GM19395 (cell line): ENCODE results near the gene SIL1.
"Not testable (repeated sequence)": the region's sequence is repeated elsewhere in the genome, so short reads cannot be mapped to it uniquely, and the experiment has no call there.

Experiments used
- ATAC-seq: cut with Tn5 transposase; IDR thresholded peaks from one replicate; pipeline ENCODE4 v1.9.1; 2021; ENCODE audit warnings: mild to moderate bottlenecking, moderate library complexity; ENCODE audit not compliant: unreplicated experiment

The SIL1 gene

DNA sequence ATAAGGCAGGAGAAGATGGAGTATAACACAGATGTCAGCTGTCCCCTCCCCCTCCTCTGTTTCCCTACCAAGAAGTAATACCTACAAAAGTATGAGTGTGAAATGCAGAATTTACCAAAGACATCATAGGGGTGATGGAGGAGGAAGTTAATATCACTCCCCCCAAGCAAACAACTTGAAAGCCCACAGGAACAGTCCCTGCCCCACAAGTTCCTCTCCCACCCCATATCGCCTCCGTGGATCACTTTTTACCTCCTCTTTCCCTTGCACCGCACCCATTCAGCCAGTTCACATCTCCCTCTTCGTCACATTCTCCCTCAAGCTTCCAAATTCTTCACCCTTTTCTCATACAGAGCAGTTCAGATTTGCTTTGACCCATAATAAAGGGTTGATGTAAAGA, 7.0 kb upstream of the SIL1 start:
- no peak for ATAC-seq

DNA sequence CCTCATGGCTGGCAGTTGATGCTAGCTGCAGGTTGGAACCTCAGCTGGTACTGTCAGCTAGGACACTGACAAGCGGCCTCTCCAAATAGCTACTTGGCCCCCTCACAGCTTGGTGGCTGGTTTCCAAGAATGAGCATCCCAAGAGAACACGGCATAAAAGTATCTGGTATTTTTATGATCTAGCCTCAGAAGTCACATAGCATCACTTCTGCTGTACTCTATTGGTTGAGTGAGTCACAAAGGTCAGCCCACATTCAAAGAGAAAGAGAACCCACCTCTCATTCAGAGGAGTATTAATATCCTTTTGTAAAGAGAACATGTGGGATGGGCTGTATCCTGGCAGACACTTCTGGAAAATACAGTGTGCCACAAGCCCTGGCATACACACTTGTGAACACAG, 6.0 kb upstream of the SIL1 start:
- no peak for ATAC-seq

DNA sequence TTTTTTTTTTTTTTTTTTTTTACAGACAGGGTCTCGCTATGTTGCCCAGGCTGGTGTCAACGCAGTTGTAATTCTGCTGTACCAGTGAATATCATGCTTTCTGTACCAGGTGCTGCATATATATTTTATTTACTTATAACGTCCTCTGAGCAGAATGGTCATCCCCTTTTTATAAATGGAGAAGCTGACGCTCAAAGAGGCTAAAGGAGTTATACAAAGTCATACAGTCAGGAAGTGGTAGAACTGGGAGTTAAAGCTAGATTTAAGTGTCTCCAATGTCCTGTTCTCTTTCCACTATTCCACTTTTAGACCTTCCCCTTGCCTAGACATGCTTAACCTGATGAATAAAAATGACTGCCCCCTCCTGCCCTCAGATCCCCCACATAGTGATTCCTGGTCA, 1.2 kb upstream of the SIL1 start:
- ATAC-seq = no peak

DNA sequence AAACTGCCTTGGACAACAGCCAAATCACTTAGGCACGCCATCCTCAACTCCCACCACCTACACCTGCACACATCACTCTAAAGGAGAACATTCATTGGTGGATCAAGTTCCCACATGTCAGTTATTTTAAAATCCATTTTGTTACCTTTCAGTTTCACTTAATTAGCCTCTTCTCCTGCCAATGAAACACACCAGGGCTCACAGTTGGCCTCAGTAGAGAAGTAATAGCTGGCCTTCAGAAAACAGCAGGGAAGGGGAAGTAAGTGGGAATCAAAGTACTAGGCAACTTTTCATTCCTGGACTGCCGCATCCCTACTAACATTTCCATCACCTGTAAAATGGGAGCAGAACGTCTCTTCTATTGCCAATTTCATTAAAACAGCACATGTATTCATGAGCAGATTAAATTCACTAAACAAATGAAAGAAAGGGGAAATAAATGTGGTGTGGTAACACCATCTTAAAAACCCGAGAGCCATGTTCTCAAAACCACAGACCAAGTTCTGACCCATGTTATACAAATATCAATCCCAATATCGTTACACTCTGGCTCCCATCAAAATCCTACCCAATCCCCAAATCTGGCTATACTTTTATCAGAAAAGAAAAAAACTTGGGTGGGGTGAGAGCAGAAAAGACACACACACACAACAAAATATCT, 1.7 kb downstream of the SIL1 start:
- ATAC-seq = no peak

DNA sequence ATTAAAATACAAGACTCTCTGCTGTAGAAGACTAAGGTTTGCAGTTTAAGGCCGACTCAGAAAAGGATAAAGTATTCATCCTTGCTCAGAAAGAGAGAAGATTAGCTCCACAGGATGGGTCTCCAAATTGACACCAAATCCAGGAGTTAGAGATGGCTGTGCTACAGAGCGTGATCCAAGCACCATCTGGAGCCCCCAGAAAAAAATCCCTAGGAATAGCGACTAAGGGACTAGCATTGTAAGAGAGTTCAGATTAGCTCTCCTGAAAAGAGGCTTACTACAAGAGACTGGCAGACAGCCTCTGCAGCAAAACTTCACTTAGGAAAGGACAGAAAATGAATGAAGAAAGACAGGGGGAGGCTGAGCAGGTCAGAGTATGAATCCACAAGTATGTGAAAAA, 3.7 kb downstream of the SIL1 start:
- no peak for ATAC-seq

DNA sequence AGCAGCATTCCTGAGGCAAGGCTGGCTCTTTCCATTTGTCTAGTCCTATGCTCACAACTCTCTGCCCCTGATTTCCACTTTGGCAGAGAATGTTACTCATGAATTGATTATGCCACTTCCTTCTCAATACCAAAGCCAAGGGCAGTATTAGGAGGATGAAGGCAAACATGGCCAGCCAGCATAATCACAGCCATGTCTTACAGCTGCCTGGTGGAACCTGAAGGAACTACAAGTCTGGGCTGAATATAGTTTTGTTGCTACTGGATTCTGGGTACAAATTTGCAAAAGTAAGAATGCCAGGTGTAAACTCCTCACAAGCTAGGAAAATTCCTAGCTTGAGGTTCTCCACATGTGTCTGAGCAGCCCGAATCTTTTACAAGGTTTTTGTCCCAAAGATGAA, 4.2 kb downstream of the SIL1 start:
- ATAC-seq = no peak

DNA sequence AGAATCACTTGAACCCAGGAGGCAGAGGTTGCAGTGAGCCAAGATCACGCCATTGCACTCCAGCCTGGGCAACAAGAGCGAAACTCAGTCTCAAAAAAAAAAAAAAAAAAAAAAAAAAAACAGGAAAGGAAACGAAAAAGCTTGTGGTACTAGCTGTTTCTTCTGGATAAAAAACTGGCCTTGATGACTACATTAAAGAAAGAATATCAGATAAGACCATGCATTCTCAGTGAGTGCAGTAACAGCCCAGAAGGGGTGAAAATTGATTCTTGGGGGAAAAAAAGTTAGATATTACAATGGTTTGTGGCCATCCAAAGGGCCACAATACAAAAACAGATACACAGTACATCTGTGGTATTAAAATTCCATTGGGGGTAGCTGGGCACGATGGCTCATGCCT, 5.3 kb downstream of the SIL1 start:
- ATAC-seq = not testable (repeated sequence)

DNA sequence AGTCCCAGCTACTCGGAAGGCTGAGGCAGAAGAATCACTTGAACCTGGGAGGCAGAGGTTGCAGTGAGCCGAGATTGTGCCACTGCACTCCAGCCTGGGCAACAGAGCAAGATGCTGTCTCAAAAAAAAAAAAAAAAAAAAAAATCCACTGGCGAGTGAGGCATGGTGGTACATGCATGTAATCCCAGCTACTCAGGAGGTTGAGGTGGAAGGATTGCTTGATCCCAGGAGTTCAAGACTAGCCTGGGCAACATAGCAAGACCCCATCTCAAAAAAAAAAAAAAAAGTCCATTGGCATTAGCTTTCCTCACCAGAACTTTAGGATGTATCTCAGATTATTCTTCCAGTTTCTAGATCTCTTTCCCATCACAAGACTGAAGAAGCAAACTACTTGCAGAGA, 6.2 kb downstream of the SIL1 start:
- ATAC-seq = not testable (repeated sequence)

DNA sequence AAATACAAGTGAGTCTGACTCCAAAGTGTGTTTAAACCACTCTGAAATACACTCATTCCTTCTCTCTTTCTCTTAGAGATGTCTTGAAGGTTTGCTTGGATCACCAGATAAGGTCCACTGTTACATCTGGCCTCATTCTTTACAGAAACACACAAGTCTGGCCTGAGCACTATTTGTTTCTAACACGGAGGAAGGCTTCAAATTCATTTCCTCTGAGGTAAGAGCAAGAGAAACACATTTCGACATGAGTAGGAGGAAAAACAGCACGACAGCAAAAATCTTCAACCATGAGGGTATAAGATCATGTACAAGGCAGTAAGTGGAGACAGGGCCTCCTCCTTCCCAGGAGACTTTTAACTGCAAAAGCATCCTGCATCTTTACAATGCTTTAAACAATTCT, 8.0 kb downstream of the SIL1 start:
- no peak for ATAC-seq

DNA sequence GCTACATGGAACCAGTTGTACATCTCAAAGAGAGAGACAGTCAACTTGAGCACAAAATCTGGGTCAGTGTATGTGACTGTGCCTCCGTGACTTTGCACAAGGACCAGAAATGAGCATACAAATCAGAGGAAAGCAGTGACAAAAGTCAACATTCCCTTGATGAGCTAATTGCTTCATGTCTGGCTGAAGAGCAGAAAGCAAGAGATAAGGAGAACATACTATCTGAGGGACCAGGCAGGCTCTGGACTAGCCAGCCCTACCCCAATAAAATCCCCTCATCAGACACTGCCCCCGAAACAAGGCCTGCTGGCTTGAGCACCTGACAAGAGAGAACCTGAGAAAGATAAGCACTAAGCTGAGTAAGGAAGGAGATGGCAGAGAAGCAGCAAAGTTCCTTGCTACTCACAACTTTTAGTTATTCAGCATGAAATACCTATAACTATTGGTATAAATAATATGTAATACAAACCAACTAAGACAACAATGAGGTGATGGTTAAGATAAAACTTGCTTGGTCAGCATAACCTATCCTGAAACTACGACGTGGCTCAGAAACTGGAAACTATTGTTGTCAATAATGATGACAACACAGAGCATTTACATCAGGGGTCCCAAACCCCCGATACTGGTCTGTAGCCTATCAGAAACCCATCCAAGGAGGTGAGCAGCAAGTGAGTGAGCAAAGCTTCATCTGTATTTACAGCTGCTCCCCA, 9.5 kb downstream of the SIL1 start:
- no peak for ATAC-seq

DNA sequence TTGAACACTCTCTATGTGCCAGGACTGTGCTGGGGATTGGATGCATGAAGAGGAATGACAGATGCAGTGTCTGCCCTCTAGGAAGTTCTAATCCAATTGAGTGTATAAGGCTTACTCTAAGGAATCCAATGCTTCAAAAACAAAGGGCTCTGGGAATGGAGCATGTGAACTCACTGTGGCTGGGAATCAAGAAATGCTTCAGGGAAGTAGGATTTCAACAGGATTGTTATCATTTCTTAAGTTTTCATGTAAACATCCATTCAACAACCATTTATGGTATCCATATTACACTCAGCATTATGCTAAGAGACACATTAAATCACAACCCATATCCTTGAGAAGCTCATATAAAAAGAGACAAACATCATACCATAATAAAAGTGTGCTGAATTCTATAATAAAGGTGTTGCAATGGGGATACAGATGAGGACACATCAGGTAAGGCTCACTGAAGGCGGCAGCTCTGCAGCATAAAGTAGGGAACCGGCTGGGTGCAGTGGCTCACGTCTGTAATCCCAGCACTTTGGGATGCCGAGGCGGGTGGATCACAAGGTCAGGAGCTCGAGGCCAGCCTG, 11.3 kb downstream of the SIL1 start:
- ATAC-seq = no peak

DNA sequence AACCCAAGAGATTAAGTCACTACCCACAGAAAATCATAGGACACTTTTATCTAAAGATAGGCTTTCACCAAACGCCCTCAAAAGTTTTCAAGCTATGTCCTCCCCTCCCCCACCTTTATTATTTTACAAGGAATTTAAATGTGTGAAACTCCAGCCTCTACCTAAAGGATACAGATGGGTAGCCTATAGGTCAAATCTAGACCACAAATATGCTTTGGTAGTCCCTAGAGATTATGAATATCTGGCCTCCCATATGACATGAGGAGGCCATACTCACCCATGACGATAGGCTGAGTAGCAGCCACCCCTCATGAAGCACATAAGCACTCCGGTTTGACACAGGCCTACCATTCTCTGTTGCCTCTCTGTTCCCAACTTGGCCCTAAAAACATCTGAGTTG, 11.9 kb downstream of the SIL1 start:
- no peak for ATAC-seq

DNA sequence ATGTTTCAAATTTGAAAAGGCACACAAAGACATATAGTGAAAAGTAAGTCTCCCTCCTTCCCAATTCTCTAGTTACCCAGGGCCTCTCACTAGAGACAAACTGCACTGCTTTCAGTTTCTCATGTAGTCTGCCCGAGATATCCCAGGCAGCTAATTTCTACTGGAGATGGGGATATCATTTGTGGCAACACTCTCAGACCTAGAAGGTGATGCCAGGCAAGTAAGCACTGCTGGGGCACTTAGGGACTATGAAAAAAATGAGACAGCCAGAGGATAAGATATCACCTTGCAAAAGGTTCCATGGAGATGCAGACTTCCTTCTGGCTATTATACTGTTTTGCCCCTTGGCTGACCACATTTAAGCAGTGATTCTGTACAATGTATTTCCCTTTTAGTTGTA, 12.6 kb downstream of the SIL1 start:
- ATAC-seq = no peak

DNA sequence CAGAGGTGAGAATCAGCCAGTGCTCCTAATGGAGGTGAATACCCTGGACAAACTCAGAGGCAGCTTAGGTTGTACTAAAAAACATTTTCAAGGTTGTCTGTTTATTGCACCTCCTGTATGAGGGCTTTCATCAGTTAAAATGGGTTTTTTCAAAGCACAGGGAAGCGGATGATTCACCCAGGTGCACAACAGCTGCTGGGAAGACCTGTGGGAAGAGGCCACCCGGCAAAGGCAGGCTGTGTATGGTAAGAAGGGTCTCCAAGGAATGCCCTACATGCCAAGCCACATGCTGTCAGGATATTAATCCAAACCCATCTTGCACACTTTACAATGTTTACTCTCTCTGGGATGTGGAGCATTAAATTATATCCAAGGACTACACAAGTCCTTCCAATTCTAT, 14.7 kb downstream of the SIL1 start:
- no peak for ATAC-seq

DNA sequence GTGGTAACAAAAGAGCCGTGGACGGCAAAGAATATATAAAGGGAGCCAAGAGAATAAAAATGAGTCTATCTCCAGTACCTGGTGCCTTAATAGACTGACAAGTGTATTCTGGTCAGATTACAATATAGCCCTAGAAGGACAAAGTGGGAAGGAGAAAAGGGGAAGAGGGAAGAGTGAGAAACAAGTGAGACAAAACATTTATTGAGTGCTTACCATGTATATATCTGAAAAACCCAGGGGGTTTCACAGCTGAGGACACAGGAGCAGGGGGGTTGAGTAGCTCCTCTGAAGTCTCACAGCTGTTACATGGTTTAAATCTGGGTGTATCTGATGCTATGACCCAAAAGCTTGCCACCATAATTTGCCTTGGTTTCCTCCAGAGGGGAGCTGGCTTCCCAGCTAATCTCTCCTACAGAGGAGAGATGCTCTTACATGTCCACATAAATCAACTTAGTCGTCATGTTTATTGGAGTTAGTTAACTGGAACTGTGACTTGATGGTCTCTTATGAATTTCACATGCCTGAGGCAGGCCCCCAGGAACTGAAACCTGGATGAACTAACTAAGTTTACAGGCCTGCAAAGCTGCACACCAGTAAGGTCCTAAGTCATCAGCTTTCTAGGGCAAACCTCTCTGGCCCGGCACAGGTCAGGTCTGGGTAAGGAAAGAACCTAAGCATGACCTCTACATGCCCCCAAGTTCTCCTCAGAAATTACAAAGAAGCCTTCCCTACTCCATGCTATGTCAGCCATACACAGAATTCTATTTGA, 15.5 kb downstream of the SIL1 start:
- no peak for ATAC-seq

DNA sequence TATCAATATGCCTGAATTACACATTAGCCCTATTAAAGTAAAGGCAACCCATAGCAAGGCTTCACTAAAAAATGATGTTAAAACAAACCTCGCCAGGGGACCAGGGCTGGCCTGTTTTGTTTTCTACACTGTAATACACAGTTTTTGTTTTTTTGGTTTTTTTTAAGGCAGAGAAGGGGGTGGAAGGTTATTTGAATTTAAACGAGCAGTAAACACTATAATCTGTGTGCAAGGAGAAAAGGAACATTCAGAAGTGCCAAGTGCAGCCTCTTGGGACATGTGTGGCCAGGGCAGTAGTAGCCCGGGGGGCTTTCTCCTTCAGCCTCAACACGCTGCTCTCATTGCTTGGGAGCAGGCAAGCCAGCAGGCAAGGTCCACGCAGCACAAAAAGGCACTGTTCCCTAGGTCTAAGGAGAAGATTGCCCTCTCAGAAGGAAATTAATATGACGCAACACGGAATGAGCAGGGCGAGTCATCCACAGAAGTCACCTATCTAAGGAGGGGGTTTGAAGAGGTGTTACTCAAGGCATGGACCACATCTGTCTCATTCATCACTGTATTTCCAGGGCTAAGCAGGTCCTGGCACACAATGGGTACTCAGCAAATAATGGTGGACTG, 16.2 kb downstream of the SIL1 start:
- no peak for ATAC-seq

DNA sequence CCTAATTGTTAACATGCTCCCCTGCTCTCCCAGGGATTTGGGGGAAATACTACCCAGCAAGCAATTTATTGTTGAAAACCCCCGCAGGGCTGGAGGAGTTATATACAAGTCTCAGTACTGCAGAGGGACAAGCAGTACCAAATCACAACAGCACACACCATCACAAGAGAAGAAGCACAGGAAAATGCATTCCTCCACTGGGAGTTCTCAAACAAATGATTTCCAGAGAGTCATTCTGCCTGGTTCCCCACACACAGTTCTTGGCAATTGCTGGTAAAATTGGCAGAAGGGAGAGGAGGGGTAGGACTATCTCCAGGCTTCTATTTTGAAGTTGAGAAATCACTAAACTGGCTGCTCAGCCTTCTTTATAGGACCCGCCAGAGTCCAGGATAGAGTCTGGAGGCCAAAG, 16.8 kb downstream of the SIL1 start:
- no peak for ATAC-seq

DNA sequence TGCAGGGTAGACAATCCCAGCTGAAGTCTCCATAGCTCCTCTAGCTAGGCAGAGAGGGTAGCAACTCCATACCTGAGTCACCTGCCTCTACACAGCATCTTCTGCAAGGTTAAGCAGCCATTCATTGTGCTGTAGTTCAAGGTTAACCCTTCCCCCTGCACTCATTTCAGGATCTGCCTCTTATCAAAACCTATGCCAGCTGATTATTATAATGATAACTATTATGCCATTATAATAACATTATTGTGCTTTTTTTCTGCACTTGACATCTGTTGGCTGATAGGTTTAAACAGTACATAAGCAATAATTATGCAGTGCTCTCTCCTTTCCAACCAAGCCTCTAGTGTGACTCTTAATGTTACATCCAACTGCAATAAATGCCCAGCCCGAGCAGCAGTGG, 17.3 kb downstream of the SIL1 start:
- no peak for ATAC-seq

DNA sequence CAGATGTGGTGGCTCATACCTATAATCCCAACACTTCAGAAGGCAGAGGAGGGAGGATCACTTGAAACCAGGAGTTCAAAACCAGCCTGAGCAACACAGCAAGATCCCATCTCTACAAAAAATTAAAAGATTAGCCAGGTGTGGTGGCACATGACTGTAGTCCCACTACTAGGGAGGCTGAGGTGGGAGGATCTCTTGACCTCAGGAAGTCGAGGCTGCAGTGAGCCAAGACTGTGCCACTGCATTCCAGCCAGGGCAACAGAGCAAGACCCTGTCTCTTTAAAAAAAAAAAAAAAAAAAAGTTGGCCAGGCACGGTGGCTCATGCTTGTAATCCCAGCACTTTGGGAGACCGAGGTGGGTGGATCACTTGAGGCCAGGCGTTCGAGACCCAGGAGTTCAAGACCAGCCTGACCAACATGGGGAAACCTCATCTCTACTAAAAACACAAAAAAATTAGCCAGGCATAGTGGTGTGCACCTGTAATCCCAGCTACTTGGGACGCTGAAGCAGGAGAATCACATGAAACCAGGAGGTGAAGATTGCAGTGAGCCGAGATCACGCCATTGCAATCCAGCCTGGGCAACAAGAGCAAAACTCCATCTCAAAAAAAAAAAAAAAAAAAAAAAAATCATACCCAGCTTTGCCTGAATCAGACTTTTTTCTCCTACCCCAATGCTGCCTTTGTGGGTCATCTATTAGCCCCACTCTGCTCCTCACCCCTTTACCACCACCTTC, 18.2 kb downstream of the SIL1 start:
- ATAC-seq = not testable (repeated sequence)

DNA sequence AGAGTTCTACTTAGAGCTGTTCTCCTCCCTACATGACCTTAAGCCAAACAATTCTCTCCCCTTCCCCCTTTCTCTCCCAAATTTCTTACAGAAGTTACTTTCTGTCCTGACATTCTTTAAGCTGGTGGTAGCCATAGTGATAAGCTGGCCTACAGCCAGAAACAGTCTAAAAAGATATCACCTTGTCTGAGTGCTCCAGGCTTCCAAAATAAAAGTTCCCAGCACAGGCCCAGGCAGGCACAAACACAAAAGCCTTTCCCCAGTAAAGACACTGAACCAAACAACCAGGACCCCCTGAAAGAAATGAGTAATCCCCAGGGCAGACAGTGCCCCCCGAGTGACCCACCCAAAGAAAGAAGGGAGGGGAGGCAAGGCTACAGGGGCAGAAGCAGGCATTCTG, 19.2 kb downstream of the SIL1 start:
- ATAC-seq = no peak

DNA sequence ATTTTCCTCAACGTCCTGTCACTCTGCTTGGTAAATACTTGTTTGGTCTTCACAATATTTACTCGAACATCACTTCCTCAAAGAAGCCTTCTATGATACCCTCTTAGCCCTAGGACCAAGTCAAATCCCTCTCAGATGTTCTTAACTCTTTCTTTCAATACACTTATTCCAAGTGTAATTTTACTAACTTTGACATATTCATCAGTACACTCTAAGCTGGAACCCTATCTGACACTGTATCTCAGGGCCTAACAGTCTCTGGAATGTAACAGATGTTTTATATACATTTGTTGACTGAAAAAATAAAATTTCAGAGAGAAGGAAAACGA, 19.6 kb downstream of the SIL1 start:
- ATAC-seq = peak; percentile 12
